NCI-H1930 (cell line): ENCODE results near the gene NTRK2.
A peak's percentile ranks its signal among the peaks of the same experiment; 100 is the strongest.

Experiments used
- DNase-seq, 2 experiments: peaks; one replicate each; lab custom pipeline; 2025; lab: John Stamatoyannopoulos, UW

The NTRK2 gene

GRCh38 chr9:84851935-84852585 is 182.5 kb downstream of the NTRK2 start:
- peak; percentile 93 for DNase-seq

GRCh38 chr9:84852617-84853301 is 183.2 kb downstream of the NTRK2 start:
- no peak for DNase-seq

- no peak for DNase-seq
Observed at GRCh38 chr9:84856181-84856632, 186.7 kb downstream of the NTRK2 start.

GRCh38 chr9:84857211-84857610 is 187.7 kb downstream of the NTRK2 start:
- no peak for DNase-seq

GRCh38 chr9:84858364-84858763 is 188.8 kb downstream of the NTRK2 start:
- DNase-seq: no peak

- DNase-seq: no peak
Observed at GRCh38 chr9:84860249-84861115, 191.0 kb downstream of the NTRK2 start.

GRCh38 chr9:84861455-84861854 is 191.9 kb downstream of the NTRK2 start:
- DNase-seq: no peak

GRCh38 chr9:84862308-84862707 is 192.8 kb downstream of the NTRK2 start:
- DNase-seq: no peak

GRCh38 chr9:84862810-84863287 is 193.3 kb downstream of the NTRK2 start:
- no peak for DNase-seq

- DNase-seq: no peak
Observed at GRCh38 chr9:84863372-84863771, 193.8 kb downstream of the NTRK2 start.

- DNase-seq: no peak
Observed at GRCh38 chr9:84866396-84867175, 197.1 kb downstream of the NTRK2 start.

GRCh38 chr9:84867186-84867585 is 197.7 kb downstream of the NTRK2 start:
- DNase-seq: no peak

- no peak for DNase-seq
Observed at GRCh38 chr9:84869091-84869490, 199.6 kb downstream of the NTRK2 start.

GRCh38 chr9:84871983-84872382 is 202.5 kb downstream of the NTRK2 start:
- no peak for DNase-seq

- peak in 1 of 2 experiments; percentile 72 for DNase-seq
Observed at GRCh38 chr9:84874022-84874421, 204.5 kb downstream of the NTRK2 start.

GRCh38 chr9:84874596-84874995 is 205.1 kb downstream of the NTRK2 start:
- no peak for DNase-seq

GRCh38 chr9:84875193-84875592 is 205.7 kb downstream of the NTRK2 start:
- no peak for DNase-seq

GRCh38 chr9:84879631-84880030 is 210.1 kb downstream of the NTRK2 start:
- no peak for DNase-seq

- no peak for DNase-seq
Observed at GRCh38 chr9:84880835-84881234, 211.3 kb downstream of the NTRK2 start.

- DNase-seq: no peak
Observed at GRCh38 chr9:84886866-84887265, 217.3 kb downstream of the NTRK2 start.

- no peak for DNase-seq
Observed at GRCh38 chr9:84891924-84892323, 222.4 kb downstream of the NTRK2 start.
